Fibroblast of villous mesenchyme (primary cell): ENCODE data around the gene CDK9. TPM values are rescaled to one million over a fixed set of nuclear protein-coding genes. Genes with fewer than 3 reads are reported as not detected.

ENCODE experiments used
- DNase-seq: peaks from one replicate; pipeline ENCODE4 v3.0.0-alpha.2; 2010; ENCODE audit warnings: low read depth
- H3K4me3 ChIP-seq: 2 replicates; pipeline ENCODE4 v1.5.1; 2011; ENCODE audit warnings: low read depth, mild to moderate bottlenecking, low read length
- CTCF ChIP-seq: IDR thresholded peaks from 2 replicates; pipeline ENCODE4 v1.5.1; 2012; ENCODE audit warnings: low read depth, mild to moderate bottlenecking, low read length; ENCODE audit not compliant: insufficient read depth
- total RNA-seq: library from RNA; depleted of rRNA; stranded (reverse); fragments of >200 nt; gene quantifications from 2 replicates; pipeline ENCODE4 v1.2.3, GENCODE V29; 2012

Gene CDK9
- 37.0 and 50.1 TPM in 2 replicates for total RNA-seq

GRCh38 chr9:127785933-127786772, at the start of gene CDK9:
TSS of gene CDK9 (plus strand) at chr9:127786034. CDS start at chr9:127786149, 115 bp downstream.
- TF ChIP-seq CTCF = no peak
- H3K4me3 ChIP-seq = peak within 1 kb of the TSS; percentile 95
- peak; percentile 91 for DNase-seq

DNA sequence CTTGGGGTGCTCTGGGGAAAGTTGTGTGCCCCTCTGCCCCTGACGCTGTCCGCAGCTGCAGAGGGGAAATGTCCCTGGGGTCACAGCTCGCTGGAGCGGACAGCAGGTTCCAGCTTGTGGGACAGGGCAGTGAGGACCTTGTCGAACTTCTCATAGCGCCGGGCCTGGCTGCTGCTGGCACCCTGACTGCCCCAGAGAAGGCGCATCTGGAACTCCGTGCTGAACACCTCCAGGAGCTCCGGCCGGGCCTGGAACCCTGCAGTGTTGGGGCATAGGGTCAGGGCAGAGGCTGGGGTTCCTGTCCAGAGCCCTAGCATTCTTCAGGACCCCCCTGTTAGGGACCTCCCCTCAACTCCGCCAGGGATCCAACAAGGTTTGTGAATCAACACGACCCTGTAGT, 47.2 kb upstream of the CDK9 start:
- no peak overlapping the region for H3K4me3 ChIP-seq
- no peak for TF ChIP-seq CTCF
- DNase-seq = no peak

DNA sequence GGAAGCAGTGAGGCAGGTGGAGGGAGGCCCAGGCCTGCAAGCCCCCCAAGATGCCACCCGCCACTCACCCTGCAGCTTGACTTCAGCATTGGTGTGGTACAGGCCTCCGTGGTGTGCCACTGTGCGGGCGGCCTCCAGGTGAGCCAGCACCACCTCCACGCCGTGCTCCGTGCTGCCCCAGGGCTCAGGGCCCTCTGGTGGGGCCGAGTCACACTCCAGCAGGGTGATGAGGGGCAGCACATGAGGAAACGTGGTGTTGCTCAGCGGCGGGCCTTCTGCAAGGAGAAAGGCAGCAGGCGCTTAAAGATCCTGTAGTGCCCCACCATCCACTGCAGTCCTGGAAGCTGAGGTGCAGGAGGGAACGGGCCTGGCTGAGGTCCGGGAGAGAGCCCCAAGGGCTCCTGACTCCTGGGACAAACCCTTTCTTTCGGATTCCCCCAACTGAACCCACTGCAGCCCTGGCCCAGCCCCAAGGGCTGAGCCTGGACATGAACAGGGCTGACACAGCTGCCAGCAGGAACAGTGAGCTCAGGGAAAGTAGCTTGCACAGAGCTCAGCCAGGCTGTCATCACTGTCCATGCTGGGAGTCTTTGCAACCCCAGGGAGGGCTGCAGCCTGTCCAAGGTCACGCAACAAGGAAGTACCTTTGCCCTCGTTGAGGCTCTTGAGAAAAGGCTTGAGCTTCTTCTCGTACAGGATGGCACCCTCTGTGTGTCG, 46.1 kb upstream of the CDK9 start:
- H3K4me3 ChIP-seq = no peak overlapping the region
- no peak for DNase-seq
- TF ChIP-seq CTCF = no peak

GRCh38 chr9:127741831-127742434, 43.9 kb upstream of the CDK9 start:
- H3K4me3 ChIP-seq = no peak overlapping the region
- TF ChIP-seq CTCF = no peak
- DNase-seq = no peak

DNA sequence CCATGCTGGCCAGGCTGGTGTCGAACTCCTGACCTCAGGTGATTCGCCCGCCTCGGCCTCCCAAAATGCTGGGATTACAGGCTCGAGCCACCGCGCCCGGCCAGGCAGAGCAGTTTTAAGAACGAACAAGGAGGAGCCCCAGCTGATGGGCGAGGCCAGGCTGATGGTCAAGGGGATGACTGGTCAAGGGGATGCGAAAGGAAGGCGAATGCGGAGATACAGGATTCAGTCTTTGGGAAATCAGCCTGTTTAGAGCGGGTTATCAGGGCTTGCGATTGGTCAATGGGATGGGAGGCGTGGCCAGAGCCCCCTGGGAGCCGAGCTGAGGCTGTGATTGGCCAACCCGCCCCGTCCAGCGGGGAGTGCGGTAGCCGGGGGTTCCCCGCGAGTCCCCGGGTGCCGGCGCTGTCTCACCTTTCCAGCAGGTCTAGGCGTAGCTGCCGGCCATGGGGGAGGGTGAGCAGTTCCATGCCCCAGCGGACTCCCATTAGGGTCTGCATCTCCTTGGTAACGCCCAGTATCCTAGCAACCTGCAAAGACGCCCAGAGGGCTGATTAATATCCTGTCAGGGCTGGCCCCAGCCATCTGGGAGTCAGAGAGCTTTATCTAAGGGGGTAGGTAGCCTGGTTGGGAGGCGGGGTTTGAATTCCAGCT, 43.3 kb upstream of the CDK9 start:
- TF ChIP-seq CTCF = no peak
- DNase-seq = no peak
- H3K4me3 ChIP-seq = no peak overlapping the region

DNA sequence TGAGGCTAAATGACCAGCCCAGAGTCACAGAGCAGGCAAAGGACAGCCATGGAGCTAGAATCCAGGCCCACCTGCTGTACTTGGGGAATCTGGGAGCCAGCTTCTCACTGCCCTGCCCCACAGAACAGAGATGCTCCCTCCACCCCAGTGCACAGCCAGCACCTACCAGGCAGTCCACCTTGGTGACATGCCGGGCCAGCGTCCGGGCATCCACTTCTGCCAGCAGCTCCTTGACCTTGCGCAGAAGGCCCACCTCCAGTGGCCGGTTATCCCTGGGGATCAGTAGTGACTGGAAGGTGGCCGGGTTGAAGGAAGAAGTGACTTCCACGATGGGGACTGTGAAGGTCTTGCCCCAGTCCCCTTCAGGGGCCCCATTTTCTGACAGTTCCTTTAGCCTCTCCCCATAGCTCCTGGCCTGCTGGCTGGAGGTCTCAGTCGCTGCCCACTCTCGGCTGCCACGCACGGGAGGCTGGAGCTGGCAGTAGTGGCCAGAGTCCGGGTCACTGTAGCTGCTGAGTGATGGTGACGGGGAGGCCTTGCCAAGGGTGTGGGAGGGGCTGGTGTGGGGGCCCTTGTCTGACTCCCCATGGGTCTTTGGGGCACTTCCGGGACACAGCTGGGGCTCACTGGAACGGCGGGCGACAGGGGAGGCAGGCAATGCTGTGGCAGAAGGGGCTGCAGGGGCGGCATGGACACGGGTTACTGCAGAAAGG, 41.3 kb upstream of the CDK9 start:
- no peak overlapping the region for H3K4me3 ChIP-seq
- DNase-seq = no peak
- no peak for TF ChIP-seq CTCF
